NB4 (cell line): ENCODE data around the gene DCLRE1C.

Source experiments
- CTCF ChIP-seq: IDR thresholded peaks from one replicate; pipeline ENCODE4 v1.5.1; 2012; ENCODE audit warnings: low read depth, low read length
- MAX ChIP-seq: IDR thresholded peaks from 2 replicates; pipeline ENCODE4 v1.6.1; 2011; ENCODE audit warnings: low read depth, low read length
- MYC ChIP-seq: IDR thresholded peaks from 2 replicates; pipeline ENCODE4 v1.6.1; 2011; ENCODE audit warnings: low read depth, low read length
- POLR2A ChIP-seq: IDR thresholded peaks from 2 replicates; pipeline ENCODE4 v1.6.1; 2011; ENCODE audit warnings: mild to moderate bottlenecking; ENCODE audit not compliant: insufficient read length; ENCODE audit errors: extremely low read depth

GRCh38 chr10:14911801-14912200, 42.1 kb downstream of the DCLRE1C start:
- no peak for TF ChIP-seq CTCF
- no peak for TF ChIP-seq POLR2A
- no peak for TF ChIP-seq MAX
- TF ChIP-seq MYC = no peak
